DND-41 (cell line): ENCODE measurements around the gene ASIC4.

Experiments used
- ATAC-seq: fragments of 200-7000 bp; cut with Tn5 transposase; 3 replicates; pipeline ENCODE4 v1.9.1; 2021; ENCODE audit warnings: low read depth; ENCODE audit not compliant: insufficient read depth
- DNase-seq: peaks from one replicate; pipeline ENCODE4 v3.0.0-alpha.2; 2020
- H2AFZ ChIP-seq: 2 replicates; pipeline ENCODE4 v1.6.0; 2012; ENCODE audit warnings: low read depth, low read length
- H3K27ac ChIP-seq: 2 replicates; pipeline ENCODE4 v1.5.1; 2012; ENCODE audit warnings: low read length, inconsistent platforms
- H3K27me3 ChIP-seq: fragments of 200-600 bp; sonication (generic); 2 replicates; pipeline ENCODE4 v1.6.0; 2012; ENCODE audit warnings: low read length, mild to moderate bottlenecking, inconsistent platforms; ENCODE audit not compliant: insufficient read depth, poor library complexity
- H3K36me3 ChIP-seq: 2 replicates; pipeline ENCODE4 v1.5.1; 2012; ENCODE audit warnings: low read length, inconsistent platforms; ENCODE audit not compliant: insufficient read depth
- H3K4me1 ChIP-seq: 2 replicates; pipeline ENCODE4 v1.5.1; 2012; ENCODE audit warnings: mild to moderate bottlenecking, low read length; ENCODE audit not compliant: insufficient read depth
- H3K4me2 ChIP-seq: 2 replicates; pipeline ENCODE4 v1.6.0; 2012; ENCODE audit warnings: mild to moderate bottlenecking, moderate library complexity, low read length, inconsistent platforms; ENCODE audit not compliant: insufficient read depth
- H3K4me3 ChIP-seq, 2 experiments: fragments of 200-600 bp in 1 of 2; shearing (Covaris generic) in 1 of 2; 2 replicates each; pipeline ENCODE4 v1.5.1; 2012 to 2016; ENCODE audit warnings: inconsistent platforms in 2 of 2, low read length in 2 of 2, mild to moderate bottlenecking in 2 of 2, low read depth in 1 of 2, moderate library complexity in 1 of 2
- H3K79me2 ChIP-seq: 2 replicates; pipeline ENCODE4 v1.6.0; 2012; ENCODE audit warnings: low read length, inconsistent platforms; ENCODE audit not compliant: insufficient read depth
- H3K9ac ChIP-seq: 2 replicates; pipeline ENCODE4 v1.6.0; 2012; ENCODE audit warnings: low read depth, mild to moderate bottlenecking, inconsistent platforms, low read length, moderate library complexity
- H3K9me3 ChIP-seq: 2 replicates; pipeline ENCODE4 v1.5.1; 2012; ENCODE audit warnings: low read length, moderate library complexity, mild to moderate bottlenecking, inconsistent platforms; ENCODE audit not compliant: insufficient read depth, severe bottlenecking
- H4K20me1 ChIP-seq: 2 replicates; pipeline ENCODE4 v1.6.0; 2012; ENCODE audit warnings: low read length; ENCODE audit not compliant: insufficient read depth
- EZH2 ChIP-seq: IDR thresholded peaks from 3 replicates; pipeline ENCODE4 v1.6.1; 2012; ENCODE audit warnings: borderline replicate concordance, low read depth, mild to moderate bottlenecking, moderate library complexity, low read length, inconsistent platforms; ENCODE audit not compliant: severe bottlenecking
- TF ChIP-seq, protein P1 (sequence below): IDR thresholded peaks from 2 replicates; pipeline ENCODE4 v1.5.1; 2012; ENCODE audit warnings: borderline replicate concordance, low read length, moderate library complexity, mild to moderate bottlenecking; ENCODE audit not compliant: poor library complexity, severe bottlenecking; ENCODE audit errors: extremely low read depth

ASIC4 gene

DNA sequence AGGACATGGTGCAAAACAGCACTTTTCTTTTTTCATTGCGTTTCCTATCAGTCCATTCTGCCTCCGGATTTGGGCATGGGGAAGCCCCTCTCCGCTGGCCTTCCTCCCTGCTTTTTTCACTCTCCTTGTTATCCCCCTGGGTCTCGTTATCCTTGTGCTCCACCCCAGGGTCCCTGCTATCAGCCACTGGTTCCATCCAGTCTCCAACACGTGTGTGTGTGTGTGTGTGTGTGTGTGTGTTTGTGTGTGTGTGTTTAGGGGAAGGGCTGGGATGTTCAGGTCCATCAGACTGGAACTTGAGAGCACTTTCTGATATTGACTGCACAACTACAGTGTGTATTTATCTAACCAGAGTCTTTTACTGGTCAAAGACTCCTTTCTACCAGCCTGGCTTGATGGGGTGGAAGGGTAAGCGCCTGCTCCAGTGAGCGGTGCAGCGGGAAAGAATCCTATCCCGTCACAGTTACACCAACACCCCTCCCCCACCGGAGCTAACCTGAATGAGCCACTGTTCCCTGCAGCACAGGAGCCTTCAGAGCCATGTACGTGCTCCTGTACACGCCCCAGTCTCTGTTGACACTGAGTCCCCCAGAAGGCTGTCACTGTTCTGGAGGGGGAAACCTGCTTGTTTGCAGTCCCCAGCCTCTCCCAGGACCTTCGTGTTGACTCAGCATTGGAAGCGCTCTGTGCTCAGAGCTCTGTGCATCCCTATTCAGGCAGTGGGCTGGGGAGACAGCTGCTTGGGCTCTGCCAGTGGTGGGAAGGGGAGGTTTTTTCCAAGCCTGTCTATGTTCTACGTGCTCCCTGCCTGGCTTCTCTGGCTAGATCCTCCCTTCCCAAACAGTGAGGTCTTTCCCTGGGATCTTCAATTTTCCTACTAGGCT, 62.5 kb downstream of the ASIC4 start:
- Histone ChIP-seq H3K27ac (no peak overlapping the region), H3K4me2 (no peak overlapping the region), H2AFZ (no peak overlapping the region), H3K9ac (no peak overlapping the region), H3K4me1 (peaks cover 2% of the 10 kb centered on the region), H4K20me1 (no peaks in the 10 kb centered on the region), H3K36me3 (no peaks in the 10 kb centered on the region), H3K4me3 (no peak overlapping the region), H3K9me3 (no peaks in the 10 kb centered on the region), H3K27me3 (peaks cover 12% of the 10 kb centered on the region), H3K79me2 (no peaks in the 10 kb centered on the region)
- DNase-seq (no peak), ATAC-seq (no peak)
- TF ChIP-seq EZH2, result no peak
- TF ChIP-seq, protein P1, sequence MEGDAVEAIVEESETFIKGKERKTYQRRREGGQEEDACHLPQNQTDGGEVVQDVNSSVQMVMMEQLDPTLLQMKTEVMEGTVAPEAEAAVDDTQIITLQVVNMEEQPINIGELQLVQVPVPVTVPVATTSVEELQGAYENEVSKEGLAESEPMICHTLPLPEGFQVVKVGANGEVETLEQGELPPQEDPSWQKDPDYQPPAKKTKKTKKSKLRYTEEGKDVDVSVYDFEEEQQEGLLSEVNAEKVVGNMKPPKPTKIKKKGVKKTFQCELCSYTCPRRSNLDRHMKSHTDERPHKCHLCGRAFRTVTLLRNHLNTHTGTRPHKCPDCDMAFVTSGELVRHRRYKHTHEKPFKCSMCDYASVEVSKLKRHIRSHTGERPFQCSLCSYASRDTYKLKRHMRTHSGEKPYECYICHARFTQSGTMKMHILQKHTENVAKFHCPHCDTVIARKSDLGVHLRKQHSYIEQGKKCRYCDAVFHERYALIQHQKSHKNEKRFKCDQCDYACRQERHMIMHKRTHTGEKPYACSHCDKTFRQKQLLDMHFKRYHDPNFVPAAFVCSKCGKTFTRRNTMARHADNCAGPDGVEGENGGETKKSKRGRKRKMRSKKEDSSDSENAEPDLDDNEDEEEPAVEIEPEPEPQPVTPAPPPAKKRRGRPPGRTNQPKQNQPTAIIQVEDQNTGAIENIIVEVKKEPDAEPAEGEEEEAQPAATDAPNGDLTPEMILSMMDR, result no peak

DNA sequence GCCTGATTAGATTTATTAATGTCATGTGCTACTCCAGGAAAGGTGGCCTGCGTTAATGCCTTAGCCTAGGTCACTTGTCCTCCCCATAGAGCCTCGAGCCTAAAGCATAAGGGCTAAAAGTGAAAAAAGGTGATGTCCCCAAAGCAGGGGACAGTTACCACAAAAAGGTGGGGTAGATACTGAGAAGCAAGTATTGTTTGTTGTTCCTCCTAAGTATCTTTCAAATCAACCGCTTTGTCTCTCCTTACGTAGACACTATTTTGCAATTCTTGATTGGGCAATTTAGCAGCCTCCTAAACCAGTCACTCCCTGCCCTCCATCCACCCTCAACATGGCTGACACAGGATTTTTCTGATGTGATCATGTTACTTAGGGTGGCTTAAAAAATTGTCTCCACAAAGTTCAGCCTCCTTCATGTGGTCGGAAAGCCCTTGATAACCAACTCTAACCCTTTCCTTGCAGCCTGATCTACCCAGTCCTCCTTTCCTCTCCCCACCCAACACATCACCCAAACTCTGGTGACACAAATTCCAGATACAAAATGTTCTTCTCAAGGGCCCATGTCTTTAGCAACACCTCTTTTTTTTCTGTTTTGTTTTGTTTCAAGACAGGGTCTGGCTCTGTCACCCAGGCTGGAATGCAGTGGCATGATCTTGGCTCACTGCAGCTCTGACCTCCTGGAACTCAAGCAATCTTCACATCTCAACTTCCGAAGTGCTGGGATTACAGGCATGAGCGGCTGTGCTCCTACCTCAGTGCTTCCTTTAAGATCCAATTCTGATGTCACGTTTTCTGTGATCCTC, 64.7 kb downstream of the ASIC4 start:
- Histone ChIP-seq H3K9me3 (no peaks in the 10 kb centered on the region), H4K20me1 (no peaks in the 10 kb centered on the region), H3K27ac (no peak overlapping the region), H3K4me1 (no peaks in the 10 kb centered on the region), H3K36me3 (no peaks in the 10 kb centered on the region), H3K79me2 (no peaks in the 10 kb centered on the region), H2AFZ (no peak overlapping the region), H3K9ac (no peak overlapping the region), H3K4me2 (no peak overlapping the region), H3K4me3 (no peak overlapping the region), H3K27me3 (peaks cover 6% of the 10 kb centered on the region)
- TF ChIP-seq EZH2, result no peak
- TF ChIP-seq, protein P1, result no peak
- ATAC-seq, result no peak
- no peak for DNase-seq

DNA sequence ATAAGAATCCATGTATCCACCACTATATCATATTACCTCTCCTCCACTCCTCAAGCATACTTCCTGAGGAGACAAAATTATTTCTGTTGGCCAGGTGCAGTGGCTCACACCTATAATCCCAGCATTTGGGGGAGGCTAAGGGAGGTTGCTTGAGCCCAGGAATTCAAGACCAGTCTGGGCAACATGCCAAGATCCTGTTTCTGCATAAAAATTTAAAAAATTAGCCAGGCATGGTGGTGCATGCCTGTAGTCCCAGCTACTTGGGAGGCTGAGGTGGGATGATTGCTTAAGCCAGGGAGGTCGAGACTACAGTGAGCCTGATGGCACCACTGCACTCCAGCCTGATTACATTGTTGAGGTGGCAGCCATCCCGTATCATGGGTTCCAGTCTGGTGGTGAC, 67.1 kb downstream of the ASIC4 start:
- Histone ChIP-seq H3K4me1 (no peaks in the 10 kb centered on the region), H3K9ac (no peak overlapping the region), H3K4me2 (no peak overlapping the region), H4K20me1 (no peaks in the 10 kb centered on the region), H3K36me3 (no peaks in the 10 kb centered on the region), H3K27ac (no peak overlapping the region), H2AFZ (no peak overlapping the region), H3K79me2 (no peaks in the 10 kb centered on the region), H3K9me3 (no peaks in the 10 kb centered on the region), H3K4me3 (no peak overlapping the region), H3K27me3 (peaks cover 6% of the 10 kb centered on the region)
- ATAC-seq (no peak), DNase-seq (no peak)
- TF ChIP-seq EZH2, result no peak
- TF ChIP-seq, protein P1, result no peak
